Camera-type eye (tissue), 1 donor: ENCODE measurements around the gene MYO10. TPM values are rescaled to one million over a fixed set of nuclear protein-coding genes. Genes with fewer than 3 reads are reported as not detected.

ENCODE experiments used
- total RNA-seq: library from RNA; depleted of rRNA; stranded (reverse); fragments of >200 nt; gene quantifications from one replicate; pipeline ENCODE4 v1.2.3, GENCODE V29; 2014

Gene MYO10
- total RNA-seq = 103 TPM

DNA sequence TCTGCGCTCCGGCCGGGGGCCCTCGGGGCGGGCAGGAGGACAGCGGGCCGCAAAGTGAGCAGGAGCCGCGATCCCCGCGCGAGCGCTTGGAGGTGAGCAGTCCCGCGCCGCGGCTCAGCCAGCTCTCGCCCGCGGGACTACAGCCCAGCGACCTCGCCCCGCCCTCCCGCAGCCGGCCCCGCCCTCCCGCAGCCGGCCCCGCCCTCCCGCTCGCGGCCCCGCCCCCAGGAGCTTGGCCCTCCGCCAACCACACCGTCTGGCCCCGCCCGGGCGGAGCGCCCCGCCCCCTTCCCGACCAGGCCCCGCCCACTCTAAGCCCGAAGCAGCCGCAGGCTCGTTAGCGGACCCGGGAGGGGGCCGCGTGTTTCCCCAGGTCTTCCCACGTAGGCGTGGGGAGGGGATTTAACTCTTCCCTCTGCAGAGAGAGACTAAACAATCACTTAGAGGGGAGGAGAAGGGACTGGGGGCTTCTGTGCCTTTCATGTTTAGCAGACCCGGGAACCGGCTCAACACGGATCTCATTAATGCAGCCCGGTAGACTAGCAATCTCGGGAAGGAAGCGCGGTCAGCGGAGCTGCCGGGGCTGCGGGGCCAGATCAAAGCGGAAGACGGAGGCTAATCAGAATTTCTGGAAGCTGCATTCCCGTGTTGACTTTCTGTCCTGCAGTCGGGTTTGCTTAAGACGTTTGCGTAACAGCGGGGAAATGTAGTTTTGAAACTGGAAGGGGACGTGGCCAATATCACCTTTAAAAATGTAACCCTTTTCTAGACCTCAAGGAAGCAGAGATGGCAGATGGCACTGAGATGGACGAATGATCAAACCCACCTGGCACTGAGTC, at the start of gene MYO10:
MYO10 (minus strand) TSS at position 139 of the 839 bp plus-strand sequence. CDS start 480 bp downstream, outside the sequence.

DNA sequence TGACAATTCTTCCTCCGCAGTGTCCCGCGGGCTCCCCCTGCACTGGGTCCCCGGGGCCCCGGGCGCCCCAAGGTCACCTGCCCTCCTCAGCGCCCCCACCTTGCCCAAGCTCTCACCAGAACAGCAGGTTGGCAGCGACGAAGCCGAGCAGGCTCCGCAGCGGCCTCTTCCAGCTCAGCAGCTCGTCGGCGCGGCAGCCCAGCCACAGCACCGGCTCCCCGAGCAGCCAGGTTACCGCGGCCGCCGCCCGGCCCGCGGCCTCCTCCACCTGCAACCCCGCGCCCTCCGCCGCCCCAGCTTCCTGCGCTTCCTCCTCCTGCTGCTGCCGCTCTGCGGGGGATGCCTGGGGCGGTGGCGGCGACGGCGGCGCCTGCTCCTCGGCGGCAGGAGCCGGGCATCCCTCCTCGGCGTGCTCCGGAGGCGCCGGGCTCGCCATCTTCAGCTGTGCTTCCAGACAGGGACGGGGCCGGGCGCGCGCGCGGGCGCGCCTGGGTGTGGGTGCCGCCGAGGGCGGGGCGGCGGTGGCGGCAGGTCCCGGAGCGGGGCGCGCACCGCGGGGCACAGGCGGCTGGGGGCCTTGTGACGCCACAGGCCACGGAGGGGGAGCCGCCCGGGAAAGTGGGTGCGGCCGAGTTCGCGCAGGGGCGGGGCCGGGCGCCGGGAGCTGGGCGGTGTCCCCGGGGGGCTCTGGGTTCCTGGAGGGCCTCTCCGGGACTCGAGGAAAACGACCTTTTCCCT, 319.4 kb downstream of the MYO10 start, which contains the start of gene RETREG1:
RETREG1 (minus strand) TSS at position 462 of the 738 bp plus-strand sequence; CDS start at position 436, 26 bp downstream.

